ENCODE data around the gene CBX8. TPM values are rescaled to one million over a fixed set of nuclear protein-coding genes. Genes with fewer than 3 reads are reported as not detected.

Gene CBX8
- total RNA-seq (2022), result 11.1 and 11.8 TPM in 2 replicates
- Bru-seq, nascent RNA, result percentile 56 among the genes with signal in this experiment
- BruChase-seq, experiment 1, labeled RNA remaining after a 6-hour chase, result percentile 59 among the genes with signal in this experiment
- percentile 77 among the genes with signal in this experiment for BruChase-seq, experiment 2, labeled RNA remaining after a 2-hour chase
- long read RNA-seq, transcript CBX8-201 (5 exons, 3,791 nt), result major isoform, 11 of 12 reads
- long read RNA-seq, partial matches to known transcripts, result 0 of 12 reads
- long read RNA-seq, other reads (novel, unspliced or antisense), result 1 of 12 reads

DNA sequence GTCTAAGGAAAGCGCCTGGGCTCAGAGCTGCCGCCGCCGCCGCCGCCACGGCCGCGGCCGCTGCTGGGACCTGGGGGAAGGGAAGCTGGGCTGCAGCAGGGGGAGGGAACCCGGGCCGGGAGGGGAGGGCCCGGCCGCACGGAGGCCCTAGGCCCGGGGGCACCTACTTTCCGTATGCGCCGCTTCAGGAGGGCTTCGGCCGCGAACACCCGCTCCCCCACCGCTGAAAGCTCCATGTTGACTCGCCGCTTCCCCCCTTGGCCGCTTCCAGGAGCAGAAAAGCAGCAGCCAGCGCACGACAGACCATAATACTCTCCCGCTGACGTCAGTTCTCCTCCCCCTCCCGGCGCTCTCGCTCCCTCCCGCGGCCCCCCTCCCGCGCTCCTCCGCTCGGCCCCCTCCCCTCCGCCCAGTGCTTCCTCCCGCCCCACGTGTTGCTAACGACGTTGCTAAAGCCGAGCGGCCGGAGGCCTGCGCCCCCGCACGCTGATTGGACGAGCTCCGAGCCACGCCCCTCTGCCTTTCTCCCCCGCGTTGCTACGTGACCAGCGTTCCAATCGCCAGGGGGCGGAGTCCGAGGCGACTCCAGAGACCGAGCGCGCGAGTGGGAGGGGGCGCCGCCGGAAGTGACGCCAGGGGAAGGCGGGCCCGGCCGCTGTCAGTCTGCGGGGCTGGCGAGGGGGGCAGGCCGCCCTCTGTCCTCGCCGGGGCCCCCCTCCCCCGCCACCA, at the start of gene CBX8:
Gene CBX8, minus strand, starts transcription at position 315 of the 729 bp plus-strand sequence. Its CDS starts 79 bp downstream, at position 236.
- Mint-ChIP-seq H3K4me1 (ENCODE audit: low read depth, unreplicated experiment) (peaks cover 22% of the 10 kb centered on the region), H3K9me3 (ENCODE audit: low read depth, unreplicated experiment) (no peaks in the 10 kb centered on the region), H3K27ac (ENCODE audit: unreplicated experiment) (peak within 1 kb of the TSS; percentile 86), H3K4me3 (ENCODE audit: low read depth, unreplicated experiment) (peak within 1 kb of the TSS; percentile 75), H3K36me3 (ENCODE audit: insufficient read depth, unreplicated experiment) (peaks cover 25% of the 10 kb centered on the region), H3K27me3 (ENCODE audit: unreplicated experiment) (peaks cover 39% of the 10 kb centered on the region)
- intact Hi-C loops (cut with micrococcal nuclease; ENCODE audit: unreplicated experiment), result loop anchor here (5.0 kb wide), 1 partner anchor 40 kb away; the partner anchor contains the start of gene CBX4
- no TSS peak for BruUV-seq (replicated peaks)
- CTCF ChIA-PET, result interaction anchor here (0.5 to 1.5 kb wide), 15 partner anchors 9 to 373 kb away, joined by 3 to 16 read pairs (median 5); no protein-coding TSS in a partner anchor
- DNase-seq, result peak; percentile 100
- TF ChIP-seq, protein P1, sequence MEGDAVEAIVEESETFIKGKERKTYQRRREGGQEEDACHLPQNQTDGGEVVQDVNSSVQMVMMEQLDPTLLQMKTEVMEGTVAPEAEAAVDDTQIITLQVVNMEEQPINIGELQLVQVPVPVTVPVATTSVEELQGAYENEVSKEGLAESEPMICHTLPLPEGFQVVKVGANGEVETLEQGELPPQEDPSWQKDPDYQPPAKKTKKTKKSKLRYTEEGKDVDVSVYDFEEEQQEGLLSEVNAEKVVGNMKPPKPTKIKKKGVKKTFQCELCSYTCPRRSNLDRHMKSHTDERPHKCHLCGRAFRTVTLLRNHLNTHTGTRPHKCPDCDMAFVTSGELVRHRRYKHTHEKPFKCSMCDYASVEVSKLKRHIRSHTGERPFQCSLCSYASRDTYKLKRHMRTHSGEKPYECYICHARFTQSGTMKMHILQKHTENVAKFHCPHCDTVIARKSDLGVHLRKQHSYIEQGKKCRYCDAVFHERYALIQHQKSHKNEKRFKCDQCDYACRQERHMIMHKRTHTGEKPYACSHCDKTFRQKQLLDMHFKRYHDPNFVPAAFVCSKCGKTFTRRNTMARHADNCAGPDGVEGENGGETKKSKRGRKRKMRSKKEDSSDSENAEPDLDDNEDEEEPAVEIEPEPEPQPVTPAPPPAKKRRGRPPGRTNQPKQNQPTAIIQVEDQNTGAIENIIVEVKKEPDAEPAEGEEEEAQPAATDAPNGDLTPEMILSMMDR (IDR thresholded peaks at IDR 0.05; ENCODE audit: unreplicated experiment), result no peak

DNA sequence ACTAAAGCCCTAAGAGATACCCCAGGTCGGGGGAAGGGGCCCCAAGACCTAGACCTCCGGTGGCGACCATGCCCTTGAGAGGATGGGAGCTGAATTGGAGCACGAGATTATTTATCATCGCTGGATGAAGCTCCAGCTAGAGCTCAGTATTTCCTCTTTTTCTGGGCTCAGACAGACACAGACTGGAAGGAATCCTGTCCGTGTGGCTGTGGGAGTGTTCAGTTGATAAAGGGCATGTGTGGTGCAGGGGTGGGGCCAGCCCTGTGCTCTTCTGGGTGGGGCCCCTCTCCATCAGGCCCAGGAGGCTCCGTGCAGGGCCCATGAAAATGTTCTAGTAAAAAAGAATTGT, 48.7 kb upstream of the CBX8 start:
- Mint-ChIP-seq H3K4me3 (ENCODE audit: low read depth, unreplicated experiment) (peak overlapping the region; percentile 64), H3K27ac (ENCODE audit: unreplicated experiment) (peak overlapping the region; percentile 27), H3K9me3 (ENCODE audit: low read depth, unreplicated experiment) (no peaks in the 10 kb centered on the region), H3K27me3 (ENCODE audit: unreplicated experiment) (peaks cover 25% of the 10 kb centered on the region), H3K36me3 (ENCODE audit: insufficient read depth, unreplicated experiment) (peaks cover 20% of the 10 kb centered on the region), H3K4me1 (ENCODE audit: low read depth, unreplicated experiment) (peaks cover 8% of the 10 kb centered on the region)
- CTCF ChIA-PET, result interaction anchor here (1.2 to 2.5 kb wide), 3 partner anchors 37 to 146 kb away, joined by 3 to 9 read pairs (median 7); no protein-coding TSS in a partner anchor
- BruUV-seq (replicated peaks), result no TSS peak
- intact Hi-C loops (cut with micrococcal nuclease; ENCODE audit: unreplicated experiment), result no loop called here
- TF ChIP-seq, protein P1 (IDR thresholded peaks at IDR 0.05; ENCODE audit: unreplicated experiment), result no peak
- DNase-seq, result no peak

DNA sequence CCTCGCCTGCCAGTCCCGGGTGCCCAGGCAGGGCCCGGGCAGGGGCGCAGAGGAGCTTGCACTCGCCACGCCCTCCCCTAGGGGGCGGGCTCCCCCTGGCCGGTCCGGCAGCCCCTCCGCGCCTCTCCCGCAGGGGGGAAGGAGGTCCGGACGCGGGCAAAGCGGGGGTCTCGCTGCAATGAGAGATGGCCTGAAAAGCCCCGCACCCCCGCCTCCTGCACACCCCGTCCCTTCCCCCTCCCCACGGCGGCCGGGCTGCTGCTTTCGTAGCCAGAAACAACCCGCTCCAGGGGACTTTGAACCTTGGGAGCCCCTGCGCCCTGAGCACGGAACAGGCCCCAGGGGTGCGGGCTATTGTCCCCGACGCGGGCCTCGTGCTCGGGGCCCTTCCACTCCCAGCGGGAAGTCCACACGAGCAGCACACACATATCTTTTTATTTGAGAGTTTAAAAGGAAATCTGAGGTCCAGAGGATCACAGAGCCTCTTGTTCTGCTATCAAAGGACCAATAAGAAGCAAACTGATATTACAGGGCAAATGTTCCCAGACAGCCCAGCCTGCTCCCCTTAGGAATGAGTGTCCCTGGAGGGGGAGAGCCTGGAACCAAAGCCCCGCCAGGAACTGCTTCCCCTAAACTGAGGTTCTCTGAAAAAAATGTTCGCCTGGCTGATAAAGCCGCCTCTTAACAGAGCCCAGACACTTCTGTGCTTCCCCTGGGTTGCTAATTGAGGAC, 48.2 kb upstream of the CBX8 start:
- H3K4me3 Mint-ChIP-seq (ENCODE audit: low read depth, unreplicated experiment), result peak overlapping the region; percentile 64
- H3K36me3 Mint-ChIP-seq (ENCODE audit: insufficient read depth, unreplicated experiment), result peaks cover 22% of the 10 kb centered on the region
- peaks cover 2% of the 10 kb centered on the region for H3K4me1 Mint-ChIP-seq (ENCODE audit: low read depth, unreplicated experiment)
- no TSS peak for BruUV-seq (replicated peaks)
- peak overlapping the region; percentile 27 for H3K27ac Mint-ChIP-seq (ENCODE audit: unreplicated experiment)
- H3K9me3 Mint-ChIP-seq (ENCODE audit: low read depth, unreplicated experiment), result no peaks in the 10 kb centered on the region
- intact Hi-C loops (cut with micrococcal nuclease; ENCODE audit: unreplicated experiment), result no loop called here
- peak; percentile 70 for DNase-seq
- TF ChIP-seq, protein P1 (IDR thresholded peaks at IDR 0.05; ENCODE audit: unreplicated experiment), result peak; percentile 77
- CTCF ChIA-PET, result interaction anchor here (0.7 to 2.5 kb wide), 9 partner anchors 10 to 147 kb away, joined by 3 to 9 read pairs (median 4); partner anchors contain the start of gene CBX8
- peaks cover 31% of the 10 kb centered on the region for H3K27me3 Mint-ChIP-seq (ENCODE audit: unreplicated experiment)
